ENCODE measurements around the gene ALOX15. TPM values are rescaled to one million over a fixed set of nuclear protein-coding genes. Genes with fewer than 3 reads are reported as not detected.

ALOX15 gene
- total RNA-seq, 1 experiment from 2014 or later, result 0.38 TPM

- Mint-ChIP-seq H3K4me1 (ENCODE audit: low read depth, unreplicated experiment) (peaks cover 8% of the 10 kb centered on the region), H3K4me3 (ENCODE audit: low read depth, unreplicated experiment) (no peak overlapping the region), H3K27ac (ENCODE audit: unreplicated experiment) (no peak overlapping the region)
Observed at GRCh38 chr17:4586043-4586442, 55.4 kb downstream of the ALOX15 start.

GRCh38 chr17:4585638-4585994 lies 55.9 kb downstream of the ALOX15 start:
- CTCF ChIA-PET, result interaction anchor here (0.7 kb wide), 1 partner anchor 10 kb away, joined by 4 read pairs; no protein-coding TSS in a partner anchor
- Mint-ChIP-seq H3K4me3 (ENCODE audit: low read depth, unreplicated experiment) (no peak overlapping the region), H3K9me3 (ENCODE audit: low read depth, unreplicated experiment) (no peaks in the 10 kb centered on the region), H3K36me3 (ENCODE audit: insufficient read depth, unreplicated experiment) (peaks cover 5% of the 10 kb centered on the region), H3K27me3 (ENCODE audit: unreplicated experiment) (peaks cover 96% of the 10 kb centered on the region), H3K4me1 (ENCODE audit: low read depth, unreplicated experiment) (peaks cover 8% of the 10 kb centered on the region), H3K27ac (ENCODE audit: unreplicated experiment) (no peak overlapping the region)
- BruUV-seq (replicated peaks), result no TSS peak
- intact Hi-C loops (cut with micrococcal nuclease; ENCODE audit: unreplicated experiment), result no loop called here
- TF ChIP-seq, protein P1, sequence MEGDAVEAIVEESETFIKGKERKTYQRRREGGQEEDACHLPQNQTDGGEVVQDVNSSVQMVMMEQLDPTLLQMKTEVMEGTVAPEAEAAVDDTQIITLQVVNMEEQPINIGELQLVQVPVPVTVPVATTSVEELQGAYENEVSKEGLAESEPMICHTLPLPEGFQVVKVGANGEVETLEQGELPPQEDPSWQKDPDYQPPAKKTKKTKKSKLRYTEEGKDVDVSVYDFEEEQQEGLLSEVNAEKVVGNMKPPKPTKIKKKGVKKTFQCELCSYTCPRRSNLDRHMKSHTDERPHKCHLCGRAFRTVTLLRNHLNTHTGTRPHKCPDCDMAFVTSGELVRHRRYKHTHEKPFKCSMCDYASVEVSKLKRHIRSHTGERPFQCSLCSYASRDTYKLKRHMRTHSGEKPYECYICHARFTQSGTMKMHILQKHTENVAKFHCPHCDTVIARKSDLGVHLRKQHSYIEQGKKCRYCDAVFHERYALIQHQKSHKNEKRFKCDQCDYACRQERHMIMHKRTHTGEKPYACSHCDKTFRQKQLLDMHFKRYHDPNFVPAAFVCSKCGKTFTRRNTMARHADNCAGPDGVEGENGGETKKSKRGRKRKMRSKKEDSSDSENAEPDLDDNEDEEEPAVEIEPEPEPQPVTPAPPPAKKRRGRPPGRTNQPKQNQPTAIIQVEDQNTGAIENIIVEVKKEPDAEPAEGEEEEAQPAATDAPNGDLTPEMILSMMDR (IDR thresholded peaks at IDR 0.05; ENCODE audit: unreplicated experiment), result no peak
- no peak for DNase-seq

More at GRCh38 chr17:4586043-4586442, 55.4 kb downstream of the ALOX15 start:
- intact Hi-C loops (cut with micrococcal nuclease; ENCODE audit: unreplicated experiment), result no loop called here
- no TSS peak for BruUV-seq (replicated peaks)
- TF ChIP-seq, protein P1 (IDR thresholded peaks at IDR 0.05; ENCODE audit: unreplicated experiment), result no peak
- peaks cover 96% of the 10 kb centered on the region for H3K27me3 Mint-ChIP-seq (ENCODE audit: unreplicated experiment)
- peaks cover 5% of the 10 kb centered on the region for H3K36me3 Mint-ChIP-seq (ENCODE audit: insufficient read depth, unreplicated experiment)
- CTCF ChIA-PET, result interaction anchor here (0.7 kb wide), 1 partner anchor 9 kb away, joined by 4 read pairs; no protein-coding TSS in a partner anchor
- H3K9me3 Mint-ChIP-seq (ENCODE audit: low read depth, unreplicated experiment), result no peaks in the 10 kb centered on the region
- DNase-seq, result no peak

GRCh38 chr17:4584917-4585637 lies 56.4 kb downstream of the ALOX15 start:
- Mint-ChIP-seq H3K27me3 (ENCODE audit: unreplicated experiment) (peaks cover 96% of the 10 kb centered on the region), H3K9me3 (ENCODE audit: low read depth, unreplicated experiment) (no peaks in the 10 kb centered on the region), H3K36me3 (ENCODE audit: insufficient read depth, unreplicated experiment) (peaks cover 5% of the 10 kb centered on the region), H3K4me3 (ENCODE audit: low read depth, unreplicated experiment) (peak overlapping the region; percentile 59), H3K4me1 (ENCODE audit: low read depth, unreplicated experiment) (peaks cover 8% of the 10 kb centered on the region), H3K27ac (ENCODE audit: unreplicated experiment) (no peak overlapping the region)
- no peak for DNase-seq
- CTCF ChIA-PET, result no interaction called here
- BruUV-seq (replicated peaks), result no TSS peak
- TF ChIP-seq, protein P1 (IDR thresholded peaks at IDR 0.05; ENCODE audit: unreplicated experiment), result no peak
- intact Hi-C loops (cut with micrococcal nuclease; ENCODE audit: unreplicated experiment), result no loop called here

DNA sequence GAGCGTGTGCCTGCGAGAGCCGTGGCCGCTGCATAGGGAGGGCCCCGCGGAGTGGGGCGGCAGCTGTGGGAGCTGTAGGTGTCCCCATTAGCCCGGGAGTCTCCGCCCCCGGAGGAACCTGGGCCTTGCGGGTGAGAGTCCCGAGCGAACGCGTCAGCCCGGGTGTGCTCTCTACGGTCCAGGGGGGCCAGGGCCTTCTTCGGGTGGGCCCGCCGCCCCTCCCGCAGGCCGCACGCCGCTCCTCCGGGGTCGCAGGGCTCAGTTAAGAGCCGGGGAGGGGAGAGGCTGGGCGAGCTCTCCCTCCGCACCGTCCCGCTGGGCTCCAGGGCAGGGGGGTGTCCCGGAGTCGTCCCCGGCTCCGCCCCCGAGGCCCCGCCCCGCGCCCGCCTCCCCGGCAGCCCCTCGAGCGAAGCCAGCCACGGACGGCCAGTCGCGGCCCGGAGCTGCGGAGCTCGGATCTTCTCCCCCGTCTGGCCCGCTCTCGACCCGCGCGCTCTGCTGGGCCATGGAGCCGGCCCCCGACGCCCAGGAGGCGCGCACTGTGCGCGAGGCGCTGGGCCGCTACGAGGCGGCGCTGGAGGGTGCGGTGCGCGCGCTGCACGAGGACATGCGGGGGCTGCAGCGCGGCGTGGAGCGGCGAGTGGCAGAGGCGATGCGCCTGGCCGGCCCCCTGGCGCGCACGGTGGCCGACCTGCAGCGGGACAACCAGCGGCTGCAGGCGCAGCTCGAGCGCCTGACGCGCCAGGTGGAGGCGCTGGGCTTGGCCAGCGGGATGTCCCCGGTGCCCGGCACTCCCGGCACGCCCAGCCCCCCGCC lies 57.2 kb downstream of the ALOX15 start, which contains the start of gene SMTNL2:
SMTNL2 (plus strand) TSS at position 429 of the 816 bp plus-strand sequence; CDS start at position 506, 77 bp downstream.
- TF ChIP-seq, protein P1 (IDR thresholded peaks at IDR 0.05; ENCODE audit: unreplicated experiment), result no peak
- Mint-ChIP-seq H3K36me3 (ENCODE audit: insufficient read depth, unreplicated experiment) (peaks cover 5% of the 10 kb centered on the region), H3K27me3 (ENCODE audit: unreplicated experiment) (peaks cover 96% of the 10 kb centered on the region), H3K9me3 (ENCODE audit: low read depth, unreplicated experiment) (no peaks in the 10 kb centered on the region), H3K4me1 (ENCODE audit: low read depth, unreplicated experiment) (peaks cover 8% of the 10 kb centered on the region), H3K4me3 (ENCODE audit: low read depth, unreplicated experiment) (peak within 1 kb of the TSS; percentile 59), H3K27ac (ENCODE audit: unreplicated experiment) (no peak within 1 kb of the TSS)
- DNase-seq, result no peak
- CTCF ChIA-PET, result no interaction called here
- intact Hi-C loops (cut with micrococcal nuclease; ENCODE audit: unreplicated experiment), result no loop called here
- no TSS peak for BruUV-seq (replicated peaks)
